Neural crest cell (in vitro differentiated cells): ENCODE results near the gene FILIP1L. TPM values are rescaled to one million over a fixed set of nuclear protein-coding genes. Genes with fewer than 3 reads are reported as not detected.
A peak's percentile ranks its signal among the peaks of the same experiment; 100 is the strongest.

ENCODE experiments used
- DNase-seq: peaks from one replicate; pipeline ENCODE4 v3.0.0; 2021; ENCODE audit warnings: low read depth, mixed read lengths, low spot score
- H3K27ac Mint-ChIP-seq: one replicate; pipeline ENCODE4 v1.8.0; 2021; ENCODE audit warnings: mild to moderate bottlenecking, mixed read lengths; ENCODE audit not compliant: unreplicated experiment
- H3K27me3 Mint-ChIP-seq: 2 replicates; pipeline ENCODE4 v1.8.0; 2021; ENCODE audit warnings: low read depth, mild to moderate bottlenecking, mixed read lengths
- H3K36me3 Mint-ChIP-seq: 2 replicates; pipeline ENCODE4 v1.8.0; 2021; ENCODE audit warnings: low read depth, mild to moderate bottlenecking, mixed read lengths
- H3K4me1 Mint-ChIP-seq: 2 replicates; pipeline ENCODE4 v1.8.0; 2021; ENCODE audit warnings: mixed read lengths
- H3K4me3 Mint-ChIP-seq: one replicate; pipeline ENCODE4 v1.8.0; 2021; ENCODE audit warnings: mild to moderate bottlenecking, mixed read lengths
- H3K9me3 Mint-ChIP-seq: 2 replicates; pipeline ENCODE4 v1.8.0; 2021; ENCODE audit warnings: mixed read lengths
- total RNA-seq: library from RNA; stranded (reverse); gene quantifications from 2 replicates; pipeline ENCODE4 v1.2.1, GENCODE V29; 2021
- TF ChIP-seq, protein P1 (sequence below): fragments of 200-600 bp; sonication (generic); conservative IDR thresholded peaks from 2 replicates; pipeline ENCODE4 v1.5.0; 2021; ENCODE audit warnings: antibody characterized with exemption, mild to moderate bottlenecking

FILIP1L gene
- total RNA-seq, 1 donor from 2014 or later, result 9.8 TPM

- H3K27me3 Mint-ChIP-seq, result no peaks in the 10 kb centered on the region
- peaks cover 3% of the 10 kb centered on the region for H3K4me1 Mint-ChIP-seq
- H3K27ac Mint-ChIP-seq, result no peak overlapping the region
- no peaks in the 10 kb centered on the region for H3K9me3 Mint-ChIP-seq
- TF ChIP-seq, protein P1, sequence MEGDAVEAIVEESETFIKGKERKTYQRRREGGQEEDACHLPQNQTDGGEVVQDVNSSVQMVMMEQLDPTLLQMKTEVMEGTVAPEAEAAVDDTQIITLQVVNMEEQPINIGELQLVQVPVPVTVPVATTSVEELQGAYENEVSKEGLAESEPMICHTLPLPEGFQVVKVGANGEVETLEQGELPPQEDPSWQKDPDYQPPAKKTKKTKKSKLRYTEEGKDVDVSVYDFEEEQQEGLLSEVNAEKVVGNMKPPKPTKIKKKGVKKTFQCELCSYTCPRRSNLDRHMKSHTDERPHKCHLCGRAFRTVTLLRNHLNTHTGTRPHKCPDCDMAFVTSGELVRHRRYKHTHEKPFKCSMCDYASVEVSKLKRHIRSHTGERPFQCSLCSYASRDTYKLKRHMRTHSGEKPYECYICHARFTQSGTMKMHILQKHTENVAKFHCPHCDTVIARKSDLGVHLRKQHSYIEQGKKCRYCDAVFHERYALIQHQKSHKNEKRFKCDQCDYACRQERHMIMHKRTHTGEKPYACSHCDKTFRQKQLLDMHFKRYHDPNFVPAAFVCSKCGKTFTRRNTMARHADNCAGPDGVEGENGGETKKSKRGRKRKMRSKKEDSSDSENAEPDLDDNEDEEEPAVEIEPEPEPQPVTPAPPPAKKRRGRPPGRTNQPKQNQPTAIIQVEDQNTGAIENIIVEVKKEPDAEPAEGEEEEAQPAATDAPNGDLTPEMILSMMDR, result no peak
- no peak for DNase-seq
- H3K36me3 Mint-ChIP-seq, result peaks cover 3% of the 10 kb centered on the region
- H3K4me3 Mint-ChIP-seq, result no peak overlapping the region
Measured at GRCh38 chr3:99850608-99851007, 263.7 kb downstream of the FILIP1L start.

DNA sequence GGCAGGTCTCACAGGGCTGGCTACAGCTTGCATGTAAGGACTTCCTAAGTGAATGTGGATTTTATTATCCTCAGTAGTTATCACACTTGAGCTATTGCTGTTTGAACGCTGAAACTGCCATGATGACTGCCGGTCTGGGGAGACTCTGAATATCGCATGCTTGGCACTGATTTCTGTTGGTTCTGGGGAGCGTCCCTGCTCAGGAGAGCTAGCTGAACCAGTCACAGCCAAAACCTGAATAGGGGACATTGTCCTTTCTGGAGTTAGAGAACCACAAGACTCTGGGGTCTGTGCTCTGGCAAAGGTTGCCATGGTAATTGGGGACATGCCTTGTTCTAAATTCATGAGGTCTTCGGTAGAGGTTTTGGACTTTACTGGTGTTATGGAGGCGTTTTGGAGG is 265.9 kb downstream of the FILIP1L start:
- H3K27ac Mint-ChIP-seq, result no peak overlapping the region
- TF ChIP-seq, protein P1, result no peak
- peaks cover 3% of the 10 kb centered on the region for H3K36me3 Mint-ChIP-seq
- no peak overlapping the region for H3K4me3 Mint-ChIP-seq
- DNase-seq, result no peak
- H3K27me3 Mint-ChIP-seq, result no peaks in the 10 kb centered on the region
- H3K9me3 Mint-ChIP-seq, result no peaks in the 10 kb centered on the region
- peaks cover 7% of the 10 kb centered on the region for H3K4me1 Mint-ChIP-seq

GRCh38 chr3:99846477-99847160 is 267.7 kb downstream of the FILIP1L start:
- Mint-ChIP-seq H3K27ac (no peak overlapping the region), H3K27me3 (no peaks in the 10 kb centered on the region), H3K36me3 (peaks cover 3% of the 10 kb centered on the region), H3K4me3 (no peak overlapping the region), H3K4me1 (peaks cover 14% of the 10 kb centered on the region), H3K9me3 (no peaks in the 10 kb centered on the region)
- DNase-seq, result no peak
- TF ChIP-seq, protein P1, result no peak

- TF ChIP-seq, protein P1, result no peak
- Mint-ChIP-seq H3K4me1 (peaks cover 14% of the 10 kb centered on the region), H3K27me3 (no peaks in the 10 kb centered on the region), H3K4me3 (no peak overlapping the region), H3K36me3 (no peaks in the 10 kb centered on the region), H3K9me3 (no peaks in the 10 kb centered on the region), H3K27ac (no peak overlapping the region)
- DNase-seq, result no peak
Measured at GRCh38 chr3:99845999-99846398, 268.3 kb downstream of the FILIP1L start.

GRCh38 chr3:99845331-99845730 is 269.0 kb downstream of the FILIP1L start:
- Mint-ChIP-seq H3K27me3 (no peaks in the 10 kb centered on the region), H3K36me3 (no peaks in the 10 kb centered on the region), H3K4me3 (no peak overlapping the region), H3K9me3 (no peaks in the 10 kb centered on the region), H3K4me1 (peaks cover 14% of the 10 kb centered on the region), H3K27ac (peak overlapping the region; percentile 8)
- no peak for DNase-seq
- TF ChIP-seq, protein P1, result no peak
